ENCODE results near the gene COBLL1. TPM values are rescaled to one million over a fixed set of nuclear protein-coding genes. Genes with fewer than 3 reads are reported as not detected.

COBLL1 gene
- total RNA-seq, 1 donor from 2014 or later, result 14.2 TPM

DNA sequence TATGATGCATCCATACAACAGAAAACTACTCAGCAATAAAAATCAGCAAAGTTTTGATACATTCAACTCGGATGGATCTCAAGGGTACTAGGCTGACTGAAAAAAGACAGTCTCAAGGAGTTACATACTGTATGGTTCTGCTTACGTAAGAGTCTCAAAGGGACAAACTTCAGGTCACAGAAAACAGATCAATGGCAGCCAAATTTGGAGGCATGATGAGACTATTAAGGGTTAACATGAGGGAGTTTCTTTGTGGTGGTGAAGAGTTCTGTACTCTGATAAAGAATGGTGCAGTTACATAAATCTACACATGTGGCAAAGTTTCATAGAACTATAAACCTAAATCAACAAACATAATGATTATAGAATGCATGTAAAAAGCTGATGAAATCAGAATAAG is 81.4 kb downstream of the COBLL1 start:
- no peak for DNase-seq (ENCODE audit: extremely low read depth, low read depth, low spot score)

DNA sequence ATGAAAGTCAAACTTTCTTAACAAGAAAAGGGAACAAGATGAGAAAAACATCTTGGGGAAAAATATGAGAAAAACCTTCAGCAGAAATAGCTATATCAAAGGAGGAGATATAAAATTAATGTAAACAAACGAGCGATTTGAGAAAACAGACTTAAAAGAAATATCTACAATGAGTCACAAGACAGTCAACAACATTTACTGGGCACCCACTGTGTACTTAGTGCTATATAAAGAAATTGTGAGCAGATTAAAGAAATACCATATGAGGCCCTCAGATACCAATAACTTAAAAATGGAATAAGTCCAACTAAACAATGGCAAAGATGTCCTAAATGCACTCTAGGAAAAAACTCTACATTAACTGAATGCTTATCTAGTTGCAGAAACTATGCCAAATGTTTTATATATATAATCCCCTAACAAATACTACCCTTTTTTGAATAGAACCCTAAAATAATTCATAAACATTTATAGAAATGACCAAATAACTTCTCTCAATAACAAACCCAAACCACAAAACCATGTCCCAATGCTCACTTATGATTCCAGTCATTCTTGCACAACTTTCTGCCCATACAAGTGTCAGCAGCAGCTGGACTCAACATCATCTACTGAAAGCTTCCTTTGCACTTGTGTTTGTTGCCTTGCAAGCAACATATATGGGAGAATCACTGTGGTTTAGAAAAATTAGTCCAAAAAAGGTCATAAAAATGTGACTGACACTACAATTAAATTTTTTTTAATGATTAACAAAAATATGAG is 83.5 kb downstream of the COBLL1 start:
- DNase-seq (ENCODE audit: extremely low read depth, low read depth, low spot score), result no peak

DNA sequence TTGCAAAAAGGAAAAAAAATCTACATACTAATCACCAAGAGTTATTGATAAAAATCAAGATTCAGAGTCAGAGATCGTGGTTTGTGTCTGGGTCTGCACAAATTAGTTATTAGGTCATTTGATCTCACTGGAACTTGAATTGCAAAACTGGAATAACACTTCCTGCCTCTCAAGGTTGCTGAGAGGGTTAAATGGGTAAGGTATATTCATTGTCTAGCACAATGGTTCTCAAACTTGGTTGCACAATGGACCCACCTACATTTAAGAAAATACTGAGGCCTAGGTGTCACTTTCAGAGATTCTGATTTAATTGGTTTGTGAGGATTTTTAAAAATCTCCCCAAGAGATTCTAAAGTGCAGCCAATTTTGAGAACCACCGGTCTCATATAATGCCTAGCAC is 84.8 kb downstream of the COBLL1 start:
- no peak for DNase-seq (ENCODE audit: extremely low read depth, low read depth, low spot score)

DNA sequence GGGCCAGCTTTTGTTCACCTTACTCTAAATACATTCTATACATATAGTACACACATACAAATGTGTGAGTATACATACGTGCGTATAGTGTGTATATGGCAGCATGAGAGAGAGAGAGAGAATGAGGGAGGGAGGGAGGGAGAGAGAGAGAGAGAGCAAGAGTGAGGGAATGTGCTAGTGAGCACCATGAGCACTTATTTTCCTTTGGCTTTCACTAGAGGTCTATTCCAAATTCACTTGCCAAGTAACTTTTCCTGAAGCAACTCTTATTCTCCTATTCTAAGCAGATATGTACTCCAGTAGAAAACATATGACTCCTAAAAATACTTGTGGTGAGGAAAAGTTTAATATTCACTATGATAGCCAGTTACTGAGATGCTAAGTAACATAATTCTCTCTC is 85.7 kb downstream of the COBLL1 start:
- no peak for DNase-seq (ENCODE audit: extremely low read depth, low read depth, low spot score)

DNA sequence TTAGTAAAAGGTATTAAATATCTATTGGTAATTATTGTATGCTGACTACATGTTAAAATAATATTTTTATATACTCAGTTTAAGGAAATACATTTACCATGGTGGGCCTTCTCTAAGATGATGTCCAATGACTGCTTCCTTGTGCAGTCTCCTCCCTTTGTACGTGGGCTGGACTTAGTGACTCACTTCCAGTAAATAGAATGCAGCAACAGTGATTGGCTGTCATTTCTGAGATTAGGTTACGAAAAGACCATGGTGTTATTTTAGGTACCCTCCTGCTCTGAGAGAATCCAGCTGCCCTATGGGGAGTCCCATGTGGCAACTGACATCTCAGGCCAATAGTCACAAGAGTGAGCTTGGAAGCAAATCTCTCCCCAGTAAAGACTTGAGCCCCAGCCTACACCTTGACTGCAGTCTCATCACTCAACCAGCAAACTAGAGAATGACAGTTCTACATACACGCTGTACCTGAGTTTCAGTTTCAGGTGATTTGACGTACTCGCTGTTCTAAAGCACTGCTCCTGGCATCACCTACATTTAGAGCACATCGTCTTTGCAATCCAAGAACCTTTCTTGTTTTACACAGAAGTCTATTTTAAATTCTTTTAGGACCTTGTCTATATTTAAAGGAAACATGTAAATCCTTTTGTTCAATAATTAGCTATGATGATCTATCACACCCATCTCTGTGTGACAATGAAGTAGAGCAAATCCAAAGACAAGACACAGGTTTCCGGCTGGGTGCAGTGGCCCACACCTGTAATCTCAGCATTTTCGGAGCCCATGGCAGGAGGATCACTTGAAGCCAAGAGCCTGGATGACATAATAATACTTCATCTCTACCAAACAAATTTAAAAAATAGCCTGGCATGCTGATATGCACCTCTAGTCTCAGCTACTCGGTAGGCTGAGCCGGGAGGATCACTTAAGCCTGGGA is 87.2 kb downstream of the COBLL1 start:
- no peak for DNase-seq (ENCODE audit: extremely low read depth, low read depth, low spot score)

DNA sequence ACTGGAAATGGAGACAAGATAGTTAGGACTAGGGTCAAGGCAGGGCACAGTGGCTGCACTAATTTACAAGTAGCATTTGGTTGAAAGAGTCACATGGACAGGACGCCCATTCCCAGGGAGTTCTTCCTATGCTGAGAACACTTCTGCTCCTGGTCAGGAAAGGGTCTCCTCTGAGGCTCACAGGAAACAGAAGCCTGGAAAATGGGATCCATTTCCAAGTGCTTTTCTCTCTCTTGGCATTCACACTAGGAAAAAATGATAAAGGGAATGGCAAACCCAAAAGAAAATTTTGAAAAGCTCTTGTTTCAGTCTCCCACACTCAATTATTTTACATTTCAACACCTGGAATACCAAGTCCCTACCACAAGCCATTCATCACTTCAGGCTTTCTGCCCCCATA is 88.7 kb downstream of the COBLL1 start:
- DNase-seq (ENCODE audit: extremely low read depth, low read depth, low spot score), result no peak

DNA sequence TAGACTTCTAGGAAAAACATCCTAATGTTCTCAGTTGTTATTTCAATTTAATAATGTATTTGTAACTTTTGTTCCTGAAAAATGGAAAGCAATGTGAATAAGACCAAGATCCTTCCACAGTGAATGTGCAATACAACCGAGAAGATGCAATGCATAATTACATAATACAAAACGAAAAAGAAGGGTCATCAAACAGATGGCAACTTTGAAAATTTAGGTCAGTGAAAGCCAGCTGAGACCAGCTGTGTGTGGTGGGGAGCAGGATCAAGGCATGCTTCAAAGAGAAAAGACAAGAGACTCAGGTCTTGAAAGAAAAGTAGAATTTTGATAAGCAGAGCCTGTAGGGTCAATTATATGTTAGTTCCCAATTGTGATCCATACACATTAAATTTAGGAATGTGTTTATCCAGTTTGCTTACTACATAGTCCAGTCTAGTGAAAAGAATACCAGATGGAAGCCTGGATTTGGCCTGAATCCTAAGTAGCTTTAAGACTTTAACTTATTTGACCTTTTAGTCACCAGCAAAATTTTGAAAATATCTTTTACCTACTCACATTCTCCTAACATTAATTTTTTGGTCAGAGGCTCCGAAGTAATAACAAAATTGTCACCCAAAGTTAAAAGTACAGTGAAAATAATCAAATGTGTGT is 93.7 kb downstream of the COBLL1 start:
- no peak for DNase-seq (ENCODE audit: extremely low read depth, low read depth, low spot score)

DNA sequence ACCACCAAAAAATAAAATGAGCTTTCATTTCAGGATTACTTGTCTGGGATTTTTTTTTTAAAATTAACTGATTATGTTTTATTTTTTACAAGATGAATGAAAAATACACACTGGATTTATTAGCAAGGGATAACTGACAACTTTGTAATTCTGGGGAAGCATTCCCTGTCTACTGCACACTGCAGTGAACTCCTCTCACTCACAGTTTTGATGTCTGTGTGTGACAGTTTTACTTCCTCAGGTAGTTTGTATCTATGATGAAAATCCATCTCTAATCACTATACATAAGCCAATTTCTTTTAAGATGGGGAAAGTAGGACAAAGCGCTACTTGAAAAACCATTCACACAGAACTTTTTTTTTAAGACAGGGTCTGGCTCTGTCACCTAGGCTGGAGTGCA is 94.5 kb downstream of the COBLL1 start:
- no peak for DNase-seq (ENCODE audit: extremely low read depth, low read depth, low spot score)

DNA sequence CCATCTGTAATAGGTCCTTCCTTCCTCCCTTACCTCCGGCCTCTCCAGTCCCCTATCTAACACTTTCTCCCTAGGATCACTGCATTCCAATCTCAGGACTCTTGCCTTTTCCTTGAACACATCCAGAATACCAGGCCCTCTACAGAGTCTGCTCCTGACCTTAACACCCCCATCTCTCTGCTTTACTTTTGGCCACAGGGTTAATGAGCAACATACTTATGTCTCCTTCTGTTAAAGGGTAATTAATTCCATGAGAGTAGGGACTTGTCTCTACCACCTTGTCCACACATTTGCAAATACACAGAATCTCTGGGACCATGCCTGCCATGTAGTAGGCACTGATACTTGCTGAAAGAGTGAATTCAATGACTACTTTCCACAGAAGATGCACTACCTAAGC is 94.9 kb downstream of the COBLL1 start:
- no peak for DNase-seq (ENCODE audit: extremely low read depth, low read depth, low spot score)

DNA sequence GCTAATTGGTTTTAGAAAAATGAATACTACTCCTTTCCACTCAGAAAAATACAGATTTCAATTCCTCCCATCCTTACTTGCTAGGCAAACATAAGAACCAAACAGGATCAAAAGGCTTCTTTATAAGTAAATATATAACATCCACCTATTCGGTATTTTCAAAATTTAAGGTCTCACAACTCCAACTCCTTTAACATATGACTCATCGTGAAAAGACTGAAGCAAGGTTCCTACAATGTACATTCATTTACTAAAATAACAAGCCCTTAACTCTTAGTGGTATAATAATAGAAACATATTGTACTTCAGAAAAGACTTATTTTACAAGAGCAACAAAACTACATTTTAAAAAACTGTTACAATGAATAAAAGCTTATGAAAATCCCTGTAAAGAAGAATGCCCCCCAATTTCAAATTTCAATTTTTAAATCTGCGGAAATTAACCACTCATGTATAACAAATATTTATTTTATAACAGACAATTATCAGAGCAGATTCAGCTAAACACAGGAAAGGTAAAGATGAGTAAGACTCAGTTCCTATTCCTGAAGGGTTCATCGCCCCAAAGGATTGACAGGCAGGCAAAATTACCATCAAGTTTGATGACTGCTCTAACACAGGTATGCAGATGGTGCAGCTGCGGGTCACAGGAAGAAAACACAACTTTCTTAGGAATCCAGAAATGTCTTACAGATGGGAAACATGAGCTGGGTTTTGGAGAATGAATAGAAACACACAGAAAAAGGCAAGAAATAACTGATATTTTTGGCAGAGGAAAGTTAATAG is 96.4 kb downstream of the COBLL1 start:
- no peak for DNase-seq (ENCODE audit: extremely low read depth, low read depth, low spot score)

DNA sequence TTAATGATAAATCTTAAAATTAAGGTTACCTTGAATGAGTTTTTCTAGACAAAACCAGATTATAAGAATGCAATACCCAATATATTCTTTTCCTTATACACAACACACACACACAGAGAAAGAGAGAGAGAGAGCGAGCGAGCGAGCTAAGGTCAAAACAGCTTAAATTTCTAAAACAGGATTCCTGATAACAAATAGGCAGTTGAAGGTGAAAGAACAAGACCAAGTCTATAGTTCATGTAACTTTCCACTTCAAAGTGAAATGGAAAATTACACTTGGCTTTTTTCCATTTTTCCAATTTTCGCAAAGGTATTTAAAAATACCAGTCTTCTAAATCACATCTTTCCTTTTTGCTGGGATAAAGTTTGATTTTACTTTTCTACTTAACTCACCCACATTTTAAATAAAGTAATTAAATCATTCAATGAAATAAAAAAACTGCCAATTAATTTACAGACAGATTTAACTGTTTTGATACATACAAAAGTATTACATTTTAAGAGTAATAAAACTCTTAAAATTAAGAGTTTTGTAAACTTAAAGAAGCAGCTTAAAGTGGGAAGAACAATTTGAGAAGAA is 98.8 kb downstream of the COBLL1 start:
- no peak for DNase-seq (ENCODE audit: extremely low read depth, low read depth, low spot score)

DNA sequence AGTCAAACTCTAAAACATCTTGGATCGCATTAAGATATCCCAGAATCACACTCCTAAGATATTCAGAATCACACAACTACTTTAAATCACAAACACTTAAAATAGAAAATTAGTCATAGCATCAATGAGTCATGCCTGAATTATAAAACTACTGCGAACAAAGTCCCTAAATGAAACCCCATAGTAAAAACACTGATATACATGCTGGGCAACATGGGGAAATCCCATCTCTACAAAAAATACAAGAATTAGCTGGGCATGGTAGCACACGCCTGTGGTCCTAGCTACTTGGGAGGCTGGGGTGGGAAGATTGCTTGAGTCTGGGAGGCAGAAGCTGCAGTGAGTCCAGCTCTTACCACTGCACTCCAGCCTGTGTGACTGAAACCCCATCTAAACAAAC is 101.7 kb downstream of the COBLL1 start:
- no peak for DNase-seq (ENCODE audit: extremely low read depth, low read depth, low spot score)

DNA sequence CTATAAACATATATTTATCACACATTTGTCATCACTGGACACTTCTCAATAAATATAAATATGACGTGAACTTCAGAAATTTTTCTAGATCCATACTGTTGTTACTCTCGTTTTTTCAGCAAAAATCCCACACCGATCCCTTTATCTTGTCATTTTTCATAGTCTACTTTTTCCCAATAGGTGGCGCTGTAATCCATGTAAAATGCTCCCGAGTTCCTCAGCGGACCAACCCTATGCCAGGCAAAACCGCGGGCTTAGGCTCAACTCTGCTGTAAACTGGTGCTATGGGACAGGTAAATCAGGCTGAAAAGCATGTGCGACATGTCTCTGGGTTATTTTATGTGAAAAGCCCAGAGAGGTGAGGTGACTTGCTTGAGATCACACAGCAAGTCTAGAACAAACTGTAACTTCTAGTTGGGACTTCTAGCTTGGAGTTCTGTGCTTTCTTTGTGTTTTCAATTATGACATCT is 104.0 kb downstream of the COBLL1 start:
- peak; percentile 64 for DNase-seq (ENCODE audit: extremely low read depth, low read depth, low spot score)

DNA sequence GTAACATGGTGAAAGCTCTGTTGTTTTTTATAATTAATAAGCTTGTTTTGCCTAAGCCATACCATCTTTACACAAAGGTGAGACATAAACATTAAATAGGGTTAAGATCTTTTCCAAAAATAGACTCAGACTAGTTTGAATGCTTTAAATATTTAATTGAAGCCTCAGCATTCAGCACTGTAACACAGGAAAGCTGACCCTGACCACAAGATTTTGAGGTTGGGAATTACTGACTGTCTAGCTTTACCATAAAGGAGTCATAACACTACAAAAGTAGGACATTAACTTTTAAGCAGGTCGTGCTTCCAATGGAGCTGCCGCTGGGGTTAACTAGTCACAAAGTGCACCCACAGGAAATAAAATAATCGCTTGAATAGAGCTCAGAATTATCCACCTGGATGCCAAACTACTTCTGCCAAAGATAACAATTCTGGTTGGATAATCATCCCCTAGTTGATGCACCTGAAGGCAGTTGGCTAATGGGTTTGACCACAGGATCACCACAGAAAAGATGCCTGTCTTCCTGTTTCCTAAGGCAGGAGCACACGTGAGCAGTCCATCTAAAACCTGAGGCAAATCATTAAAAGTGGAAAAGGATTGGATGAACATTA is 106.2 kb downstream of the COBLL1 start:
- no peak for DNase-seq (ENCODE audit: extremely low read depth, low read depth, low spot score)

DNA sequence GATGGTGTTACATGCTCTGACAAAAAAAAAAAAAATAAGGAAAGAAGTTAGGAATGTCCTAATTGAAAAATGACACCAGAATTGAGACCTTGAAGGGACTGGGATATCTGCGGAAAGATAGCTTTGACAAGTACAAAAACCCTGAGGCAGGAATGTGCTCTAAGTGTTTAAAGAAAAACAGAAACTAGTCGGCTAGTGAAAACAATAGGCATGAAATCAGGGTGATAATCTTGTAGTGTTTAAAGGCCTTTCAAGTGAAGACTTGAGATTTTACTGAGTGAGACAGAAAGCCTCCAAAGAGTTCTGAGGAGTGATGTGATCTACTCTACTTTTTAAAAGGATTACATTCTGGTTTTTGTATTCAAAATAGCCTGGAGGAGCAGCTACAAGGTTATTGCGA is 107.4 kb downstream of the COBLL1 start:
- no peak for DNase-seq (ENCODE audit: extremely low read depth, low read depth, low spot score)

DNA sequence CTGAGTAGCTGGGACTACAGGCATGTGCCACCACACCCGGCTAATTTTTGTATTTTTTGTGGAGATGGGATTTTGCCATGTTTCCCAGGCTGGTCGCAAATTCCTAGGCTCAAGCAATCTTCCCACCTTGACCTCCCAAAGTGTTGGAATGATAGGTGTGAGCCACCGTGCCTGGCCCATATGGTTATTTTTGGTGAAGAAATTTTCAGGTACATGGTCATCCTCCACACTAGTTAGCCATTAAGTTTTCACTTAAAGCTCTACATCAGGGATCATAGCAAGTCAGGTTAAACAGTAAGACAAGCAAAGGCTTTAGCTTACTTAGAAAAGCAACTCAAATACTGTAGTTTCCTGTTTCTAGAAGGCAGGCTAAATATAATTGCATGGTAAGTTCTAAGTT is 116.1 kb downstream of the COBLL1 start:
- DNase-seq (ENCODE audit: extremely low read depth, low read depth, low spot score), result no peak

DNA sequence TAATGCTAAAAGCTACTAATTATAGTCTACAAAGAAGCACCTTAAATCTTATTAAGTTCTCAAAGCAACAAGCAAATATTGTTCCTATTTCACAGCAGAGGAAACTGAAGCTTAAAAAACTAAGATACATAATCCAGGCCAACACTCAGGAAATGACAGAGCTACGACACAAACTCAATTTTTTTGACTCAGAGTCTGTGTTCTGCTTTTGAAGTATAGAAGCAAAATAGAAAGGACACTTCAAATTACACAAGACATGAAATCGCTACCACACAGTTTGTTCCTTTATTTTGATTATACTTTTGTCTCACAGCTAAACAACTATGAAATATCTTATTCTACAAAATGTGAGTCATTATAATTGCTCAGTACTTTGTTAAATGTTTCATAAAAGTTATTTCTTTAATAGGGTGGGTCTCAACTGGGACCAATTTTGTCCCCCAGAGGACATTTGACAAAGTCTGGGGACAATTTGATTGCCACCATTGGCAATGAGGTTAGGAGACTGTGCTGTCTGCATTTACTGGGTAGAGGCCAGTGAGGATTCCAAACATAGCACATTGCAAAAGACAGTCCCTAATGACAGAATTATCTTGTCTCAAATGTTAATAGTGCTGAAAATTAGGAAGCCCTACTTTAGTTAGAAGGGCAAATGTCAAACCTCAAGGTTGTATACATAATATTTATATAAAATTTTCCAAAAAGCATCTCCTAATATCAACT is 118.8 kb downstream of the COBLL1 start:
- DNase-seq (ENCODE audit: extremely low read depth, low read depth, low spot score), result no peak

DNA sequence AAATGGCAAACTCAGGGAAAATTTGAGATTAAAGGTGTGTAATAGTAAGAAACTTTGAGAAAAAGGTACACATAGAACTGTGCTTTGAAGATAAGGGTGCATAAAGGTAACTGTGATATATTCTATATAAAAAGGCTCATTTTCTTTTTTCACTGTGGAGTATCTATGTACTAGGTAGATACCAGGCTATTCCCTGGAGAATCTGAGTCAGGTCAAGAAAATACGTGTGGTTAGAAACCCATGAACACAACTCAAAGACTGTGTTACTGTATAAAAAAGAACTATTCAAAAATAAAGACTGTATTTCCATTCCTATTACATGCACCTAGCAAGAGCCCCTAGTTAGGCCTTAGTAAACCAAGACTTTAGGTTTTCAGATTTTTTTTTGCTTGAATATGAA is 120.2 kb downstream of the COBLL1 start:
- DNase-seq (ENCODE audit: extremely low read depth, low read depth, low spot score), result no peak

All from glomerular endothelial cell (primary cell).